Neural cell (in vitro differentiated cells): ENCODE measurements around the gene TMEM225. TPM values are rescaled to one million over a fixed set of nuclear protein-coding genes. Genes with fewer than 3 reads are reported as not detected.

Experiments used
- H2AFZ ChIP-seq: fragments of 200-600, 300-800 bp; sonication (generic), shearing (Covaris generic); 2 replicates; pipeline ENCODE4 v1.6.0; 2014; ENCODE audit warnings: low read depth, mild to moderate bottlenecking, antibody characterized with exemption, low read length, moderate library complexity
- H3F3A ChIP-seq: fragments of 200-600 bp; shearing (Covaris generic); 2 replicates; pipeline ENCODE4 v1.6.1; 2016; ENCODE audit warnings: mild to moderate bottlenecking, moderate library complexity, mixed read lengths, antibody characterized with exemption, low read length; ENCODE audit not compliant: insufficient read depth, poor library complexity, severe bottlenecking
- H3K27ac ChIP-seq: fragments of 200-600, 300-800 bp; sonication (generic), shearing (Covaris generic); 2 replicates; pipeline ENCODE4 v1.5.1; 2014; ENCODE audit warnings: mild to moderate bottlenecking, low read length, moderate library complexity
- H3K27me3 ChIP-seq: fragments of 300-800, 200-600 bp; sonication (generic), shearing (Covaris generic); 2 replicates; pipeline ENCODE4 v1.6.0; 2014; ENCODE audit warnings: mild to moderate bottlenecking, low read depth, low read length, moderate library complexity; ENCODE audit not compliant: insufficient read depth
- H3K36me3 ChIP-seq: fragments of 300-800, 200-600 bp; sonication (generic), shearing (Covaris generic); 2 replicates; pipeline ENCODE4 v1.5.1; 2014; ENCODE audit warnings: mild to moderate bottlenecking, antibody characterized with exemption, low read length, moderate library complexity; ENCODE audit not compliant: insufficient read depth
- H3K4me2 ChIP-seq: fragments of 300-800, 200-600 bp; sonication (generic), shearing (Covaris generic); 2 replicates; pipeline ENCODE4 v1.6.0; 2014; ENCODE audit warnings: mild to moderate bottlenecking, low read length
- H3K4me3 ChIP-seq: fragments of 300-800, 200-600 bp; sonication (generic), shearing (Covaris generic); 2 replicates; pipeline ENCODE4 v1.5.1; 2014; ENCODE audit warnings: mild to moderate bottlenecking, low read length, moderate library complexity
- H3K79me2 ChIP-seq: fragments of 200-600 bp; shearing (Covaris generic); replicated peaks from 2 replicates; pipeline ENCODE4 v1.6.0; 2014; ENCODE audit warnings: mild to moderate bottlenecking, low read length, moderate library complexity; ENCODE audit not compliant: insufficient read depth
- H3K9ac ChIP-seq: fragments of 300-800, 200-600 bp; sonication (generic), shearing (Covaris generic); 2 replicates; pipeline ENCODE4 v1.6.1; 2016; ENCODE audit warnings: mild to moderate bottlenecking, low read length, mixed read lengths
- H3K9me2 ChIP-seq: fragments of 200-600 bp; shearing (Covaris generic); 2 replicates; pipeline ENCODE4 v1.6.1; 2016; ENCODE audit warnings: mild to moderate bottlenecking, low read length, mixed read lengths; ENCODE audit not compliant: insufficient read depth
- H3K9me3 ChIP-seq: fragments of 200-600, 300-800 bp; sonication (generic), shearing (Covaris generic); 2 replicates; pipeline ENCODE4 v1.6.1; 2016; ENCODE audit warnings: mild to moderate bottlenecking, mixed run types, low read length, moderate library complexity, mixed read lengths
- H4K20me1 ChIP-seq: fragments of 200-600 bp; shearing (Covaris generic); 2 replicates; pipeline ENCODE4 v1.6.1; 2016; ENCODE audit warnings: mild to moderate bottlenecking, mixed run types; ENCODE audit not compliant: insufficient read depth
- EP300 ChIP-seq: fragments of 450-650 bp; conservative IDR thresholded peaks from 2 replicates; pipeline ENCODE4 v1.6.1; 2014; ENCODE audit warnings: antibody characterized with exemption, mild to moderate bottlenecking, moderate library complexity; ENCODE audit not compliant: poor library complexity, severe bottlenecking
- EZH2 ChIP-seq: fragments of 200-600, 300-800 bp; shearing (Covaris generic), sonication (generic); IDR thresholded peaks from 2 replicates; pipeline ENCODE4 v1.6.1; 2014; ENCODE audit warnings: antibody characterized with exemption, low read length, borderline replicate concordance, mild to moderate bottlenecking; ENCODE audit not compliant: insufficient read depth, poor library complexity, severe bottlenecking
- MXI1 ChIP-seq: fragments of 450-650 bp; conservative IDR thresholded peaks from 2 replicates; pipeline ENCODE4 v1.6.1; 2014; ENCODE audit warnings: antibody characterized with exemption, mild to moderate bottlenecking; ENCODE audit not compliant: poor library complexity, severe bottlenecking
- POLR2AphosphoS5 ChIP-seq: IDR thresholded peaks from 2 replicates; pipeline ENCODE4 v1.6.1; 2012
- RAD21 ChIP-seq: fragments of 450-650 bp; conservative IDR thresholded peaks from 2 replicates; pipeline ENCODE4 v1.6.1; 2014; ENCODE audit warnings: antibody characterized with exemption, mild to moderate bottlenecking, moderate library complexity
- REST ChIP-seq: IDR thresholded peaks from 2 replicates; pipeline ENCODE4 v1.6.1; 2012; ENCODE audit warnings: borderline replicate concordance
- SMC3 ChIP-seq: fragments of 450-650 bp; conservative IDR thresholded peaks from 2 replicates; pipeline ENCODE4 v1.6.1; 2014; ENCODE audit warnings: antibody characterized with exemption, mild to moderate bottlenecking, moderate library complexity; ENCODE audit not compliant: poor library complexity
- TAF1 ChIP-seq: IDR thresholded peaks from 2 replicates; pipeline ENCODE4 v1.6.1; 2012; ENCODE audit warnings: low read depth
- polyA minus RNA-seq: library from RNA; depleted of rRNA, polyadenylated mRNA; stranded (reverse); fragments of >200 nt; gene quantifications from 2 replicates; pipeline ENCODE4 v1.2.3, GENCODE V29; 2014
- polyA plus RNA-seq: library from polyadenylated mRNA; depleted of rRNA; stranded (reverse); fragments of >200 nt; gene quantifications from 2 replicates; pipeline ENCODE4 v1.2.3, GENCODE V29; 2014
- TF ChIP-seq, protein P1 (sequence below): fragments of 450-650 bp; IDR thresholded peaks from 2 replicates; pipeline ENCODE4 v1.5.1; 2014; ENCODE audit warnings: antibody characterized with exemption, mild to moderate bottlenecking, moderate library complexity; ENCODE audit not compliant: poor library complexity, severe bottlenecking

TMEM225 gene, protein sequence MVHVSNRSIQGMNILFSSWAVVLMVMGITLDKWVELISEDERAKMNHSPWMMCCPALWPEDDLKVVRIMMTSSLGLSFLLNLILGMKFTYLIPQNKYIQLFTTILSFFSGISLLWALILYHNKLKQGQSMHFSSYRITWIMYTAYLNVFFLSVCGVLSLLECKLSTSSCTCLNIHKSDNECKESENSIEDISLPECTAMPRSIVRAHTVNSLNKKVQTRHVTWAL
- polyA plus RNA-seq (not detected in 2 replicates), polyA minus RNA-seq (not detected in 2 replicates)

GRCh38 chr11:123885570-123885969 lies at the start of gene TMEM225:
Gene TMEM225 (minus strand): TSS chr11:123885670. CDS start chr11:123885425, 245 bp downstream.
- Histone ChIP-seq H3K36me3 (no peaks in the 10 kb centered on the region), H3K9me3 (no peaks in the 10 kb centered on the region)

DNA sequence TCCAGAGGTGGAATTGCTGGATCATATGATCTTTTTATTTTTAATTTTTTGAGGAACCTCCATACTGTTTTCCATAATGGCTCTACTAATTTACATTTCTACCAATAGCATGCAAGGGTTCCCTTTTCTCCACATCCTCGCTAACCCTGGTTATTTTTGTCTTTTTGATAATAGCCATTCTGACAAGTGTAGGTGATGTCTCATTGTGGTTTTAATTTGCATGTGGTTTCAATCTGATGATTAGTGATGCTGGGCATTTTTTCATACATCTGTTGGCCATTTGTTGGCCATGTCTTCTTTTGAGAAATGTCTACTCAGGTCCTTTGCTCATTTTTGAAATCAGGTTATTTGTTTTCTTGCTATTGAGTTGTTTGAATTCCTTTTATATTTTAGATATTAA lies 38.6 kb upstream of the TMEM225 start:
- H4K20me1 ChIP-seq, result no peaks in the 10 kb centered on the region
- H3K27ac ChIP-seq, result no peak overlapping the region
- no peaks in the 10 kb centered on the region for H3F3A ChIP-seq
- H3K4me3 ChIP-seq, result no peak overlapping the region
- H3K79me2 ChIP-seq, result no peaks in the 10 kb centered on the region
- no peak overlapping the region for H3K9ac ChIP-seq
- no peaks in the 10 kb centered on the region for H3K36me3 ChIP-seq
- H3K9me2 ChIP-seq, result no peaks in the 10 kb centered on the region
- H2AFZ ChIP-seq, result no peak overlapping the region
- H3K27me3 ChIP-seq, result no peaks in the 10 kb centered on the region
- H3K4me2 ChIP-seq, result no peak overlapping the region
- no peaks in the 10 kb centered on the region for H3K9me3 ChIP-seq
- TF ChIP-seq TAF1, result no peak
- no peak for TF ChIP-seq SMC3
- TF ChIP-seq RAD21, result no peak
- TF ChIP-seq EZH2, result no peak
- TF ChIP-seq, protein P1, sequence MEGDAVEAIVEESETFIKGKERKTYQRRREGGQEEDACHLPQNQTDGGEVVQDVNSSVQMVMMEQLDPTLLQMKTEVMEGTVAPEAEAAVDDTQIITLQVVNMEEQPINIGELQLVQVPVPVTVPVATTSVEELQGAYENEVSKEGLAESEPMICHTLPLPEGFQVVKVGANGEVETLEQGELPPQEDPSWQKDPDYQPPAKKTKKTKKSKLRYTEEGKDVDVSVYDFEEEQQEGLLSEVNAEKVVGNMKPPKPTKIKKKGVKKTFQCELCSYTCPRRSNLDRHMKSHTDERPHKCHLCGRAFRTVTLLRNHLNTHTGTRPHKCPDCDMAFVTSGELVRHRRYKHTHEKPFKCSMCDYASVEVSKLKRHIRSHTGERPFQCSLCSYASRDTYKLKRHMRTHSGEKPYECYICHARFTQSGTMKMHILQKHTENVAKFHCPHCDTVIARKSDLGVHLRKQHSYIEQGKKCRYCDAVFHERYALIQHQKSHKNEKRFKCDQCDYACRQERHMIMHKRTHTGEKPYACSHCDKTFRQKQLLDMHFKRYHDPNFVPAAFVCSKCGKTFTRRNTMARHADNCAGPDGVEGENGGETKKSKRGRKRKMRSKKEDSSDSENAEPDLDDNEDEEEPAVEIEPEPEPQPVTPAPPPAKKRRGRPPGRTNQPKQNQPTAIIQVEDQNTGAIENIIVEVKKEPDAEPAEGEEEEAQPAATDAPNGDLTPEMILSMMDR, result no peak
- no peak for TF ChIP-seq EP300
- no peak for TF ChIP-seq POLR2AphosphoS5

More at GRCh38 chr11:123885570-123885969, at the start of gene TMEM225:
- Histone ChIP-seq H2AFZ (no peak within 1 kb of the TSS), H3K9me2 (no peaks in the 10 kb centered on the region), H3K4me2 (no peak within 1 kb of the TSS), H3K27ac (no peak within 1 kb of the TSS), H3K27me3 (no peaks in the 10 kb centered on the region), H3K9ac (no peak within 1 kb of the TSS), H3F3A (no peaks in the 10 kb centered on the region), H3K79me2 (no peaks in the 10 kb centered on the region), H3K4me3 (no peak within 1 kb of the TSS), H4K20me1 (no peaks in the 10 kb centered on the region)
- TF ChIP-seq POLR2AphosphoS5 (no peak), REST (no peak), SMC3 (no peak), EP300 (no peak), RAD21 (no peak), TAF1 (no peak), MXI1 (no peak), EZH2 (no peak)
- TF ChIP-seq, protein P1, result no peak
